HG02885 (cell line): ENCODE results near the gene TSC22D3.

ENCODE experiments used
- ATAC-seq: cut with Tn5 transposase; IDR thresholded peaks from one replicate; pipeline ENCODE4 v1.9.1; 2021; ENCODE audit warnings: mild to moderate bottlenecking; ENCODE audit not compliant: unreplicated experiment, poor library complexity

Gene TSC22D3

GRCh38 chrX:107731831-107732502 is 43.6 kb downstream of the TSC22D3 start:
- no peak for ATAC-seq

GRCh38 chrX:107730991-107731766 is 44.4 kb downstream of the TSC22D3 start:
- ATAC-seq = no peak

- ATAC-seq = no peak
Measured at GRCh38 chrX:107730298-107730655, 45.3 kb downstream of the TSC22D3 start.

GRCh38 chrX:107729558-107730297 is 45.9 kb downstream of the TSC22D3 start:
- peak; percentile 84 for ATAC-seq

- no peak for ATAC-seq
Measured at GRCh38 chrX:107728371-107729099, 47.1 kb downstream of the TSC22D3 start.

GRCh38 chrX:107726816-107727534 is 48.6 kb downstream of the TSC22D3 start:
- no peak for ATAC-seq

- no peak for ATAC-seq
Measured at GRCh38 chrX:107725761-107726555, 49.6 kb downstream of the TSC22D3 start.

- ATAC-seq = no peak
Measured at GRCh38 chrX:107724653-107725052, 50.9 kb downstream of the TSC22D3 start.

- ATAC-seq = no peak
Measured at GRCh38 chrX:107723511-107723910, 52.1 kb downstream of the TSC22D3 start.

- ATAC-seq = no peak
Measured at GRCh38 chrX:107721966-107722707, 53.5 kb downstream of the TSC22D3 start.

GRCh38 chrX:107721318-107721717 is 54.3 kb downstream of the TSC22D3 start:
- ATAC-seq = peak; percentile 58

GRCh38 chrX:107718156-107718621 is 57.4 kb downstream of the TSC22D3 start:
- peak; percentile 27 for ATAC-seq

- ATAC-seq = peak; percentile 79
Measured at GRCh38 chrX:107716816-107717700, 58.5 kb downstream of the TSC22D3 start.

GRCh38 chrX:107716118-107716684 is 59.4 kb downstream of the TSC22D3 start:
- peak; percentile 33 for ATAC-seq

- ATAC-seq = no peak
Measured at GRCh38 chrX:107715331-107716117, 60.1 kb downstream of the TSC22D3 start.

GRCh38 chrX:107714206-107714891 is 61.2 kb downstream of the TSC22D3 start:
- ATAC-seq = no peak
